GM13977 (cell line): ENCODE data around the gene JPT2.

Experiments
- DNase-seq: peaks from one replicate; pipeline ENCODE4 v3.0.0; 2012; ENCODE audit warnings: low spot score
- CTCF ChIP-seq: IDR thresholded peaks from 2 replicates; pipeline ENCODE4 v1.5.1; 2012; ENCODE audit warnings: mild to moderate bottlenecking, control low read depth; ENCODE audit not compliant: insufficient read depth; ENCODE audit errors: extremely low read depth, missing control alignments
- in situ Hi-C: fragments of 300-500 bp; cut with MboI; formaldehyde crosslinking; loops from one replicate; pipeline ENCODE4 v1.12.0; 2022; ENCODE audit warnings: low sequenced_read_pairs, low pct_unique_long_range_greater_than_20kb, mixed read lengths, inconsistent platforms; ENCODE audit not compliant: unreplicated experiment

JPT2 gene

GRCh38 chr16:1740781-1741490 is 62.9 kb downstream of the JPT2 start:
- no peak for TF ChIP-seq CTCF
- DNase-seq: no peak
- in situ Hi-C loops: no loop called here

- in situ Hi-C loops: no loop called here
- no peak for DNase-seq
- TF ChIP-seq CTCF: no peak
Measured at GRCh38 chr16:1741553-1742165, 63.6 kb downstream of the JPT2 start.

- no peak for DNase-seq
- TF ChIP-seq CTCF: no peak
- in situ Hi-C loops: no loop called here
Measured at GRCh38 chr16:1743376-1744337, 65.6 kb downstream of the JPT2 start.

- in situ Hi-C loops: no loop called here
- no peak for TF ChIP-seq CTCF
- DNase-seq: no peak
Measured at GRCh38 chr16:1744338-1744840, 66.3 kb downstream of the JPT2 start.

GRCh38 chr16:1745181-1745899 is 67.3 kb downstream of the JPT2 start:
- TF ChIP-seq CTCF: no peak
- in situ Hi-C loops: no loop called here
- no peak for DNase-seq
